AG10803 (cell line): ENCODE results near the gene MLLT10.
A peak's percentile ranks its signal among the peaks of the same experiment; 100 is the strongest.

ENCODE experiments used
- DNase-seq: peaks from one replicate; pipeline ENCODE4 v3.0.0; 2010; ENCODE audit warnings: low read depth
- H3K4me3 ChIP-seq: 2 replicates; pipeline ENCODE4 v1.5.1; 2011; ENCODE audit warnings: mild to moderate bottlenecking, low read length, control low read depth
- CTCF ChIP-seq: conservative IDR thresholded peaks from 2 replicates; pipeline ENCODE4 v1.5.1; 2011; ENCODE audit warnings: mild to moderate bottlenecking, low read length, control low read depth, inconsistent platforms

Gene MLLT10

GRCh38 chr10:21526860-21527597 lies 7.0 kb upstream of the MLLT10 start:
- peak overlapping the region; percentile 63 for H3K4me3 ChIP-seq
- no peak for TF ChIP-seq CTCF
- DNase-seq: peak; percentile 67

DNA sequence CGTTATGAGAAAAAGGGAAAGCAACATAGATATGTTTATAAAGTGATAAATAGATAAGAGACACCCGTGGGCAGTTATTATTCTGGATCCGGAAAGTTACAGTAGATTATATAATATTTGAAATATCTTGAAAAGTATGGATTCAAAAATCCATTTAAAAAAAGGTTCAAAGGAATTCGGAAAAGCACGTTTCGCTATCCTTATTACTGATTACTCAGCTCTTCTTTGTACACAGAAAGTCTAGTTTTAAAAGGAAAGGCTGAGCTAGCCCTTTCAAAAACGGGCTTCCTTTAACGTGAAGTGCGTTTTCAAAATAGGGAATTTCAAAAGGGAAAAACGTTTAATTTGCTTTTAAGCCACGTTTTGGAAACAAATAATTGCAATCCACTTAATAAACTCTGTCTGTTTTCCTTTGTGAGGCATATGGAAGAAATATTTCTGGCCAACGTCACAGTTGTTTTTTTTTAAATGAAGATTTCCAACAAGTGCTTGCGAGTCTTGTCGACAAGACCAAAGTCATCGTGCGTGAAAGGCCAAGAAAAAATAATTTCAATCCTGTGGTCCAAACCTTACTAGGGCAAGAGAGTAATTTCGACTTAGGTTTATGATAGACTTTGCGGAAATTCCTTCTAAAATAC lies 6.3 kb upstream of the MLLT10 start:
- TF ChIP-seq CTCF: no peak
- H3K4me3 ChIP-seq: peak overlapping the region; percentile 58
- peak; percentile 64 for DNase-seq

GRCh38 chr10:21528236-21529031 lies 5.6 kb upstream of the MLLT10 start:
- DNase-seq: no peak
- peak overlapping the region; percentile 58 for H3K4me3 ChIP-seq

DNA sequence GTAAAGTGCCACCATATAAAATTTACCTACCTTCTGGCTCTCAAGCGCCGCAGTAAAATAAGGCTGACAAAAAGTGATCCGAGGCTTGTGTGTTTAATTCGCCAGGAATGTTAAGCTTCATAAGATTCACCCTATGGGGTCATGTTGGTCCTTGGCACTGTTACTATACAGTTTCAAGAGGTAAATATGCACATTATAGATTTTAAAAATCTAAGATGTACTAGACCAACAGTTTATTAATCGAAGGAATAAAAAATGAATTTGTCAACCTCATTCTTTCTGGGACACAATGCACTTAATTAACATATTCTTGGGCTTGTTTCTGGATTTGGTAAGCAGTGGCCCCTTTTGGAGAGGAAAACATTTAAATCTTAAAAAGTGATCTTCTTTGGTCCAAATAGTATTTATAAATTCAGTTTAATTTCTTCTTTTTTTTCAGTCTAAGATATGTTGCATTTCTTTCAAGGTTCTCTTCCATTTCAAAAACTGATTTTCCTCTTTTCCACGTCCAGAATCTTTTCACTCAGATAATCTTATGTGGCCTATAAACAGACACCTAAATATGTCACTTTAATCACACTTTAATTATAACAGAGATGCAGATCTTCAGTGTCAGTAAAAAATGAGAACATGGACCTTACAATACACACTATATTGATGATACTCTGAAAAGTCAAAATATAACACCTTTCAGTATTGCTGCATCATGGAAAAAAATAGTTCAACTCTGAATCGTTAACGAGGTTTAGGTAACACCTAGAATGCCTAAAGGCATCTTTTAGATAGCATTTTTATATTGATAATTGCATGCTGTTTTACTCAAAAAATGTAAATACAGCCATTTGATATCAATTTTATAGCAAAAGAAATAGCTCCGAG lies 4.8 kb upstream of the MLLT10 start:
- peak overlapping the region; percentile 4; the same call in 1 of the 2 replicates for H3K4me3 ChIP-seq
- DNase-seq: no peak
- TF ChIP-seq CTCF: no peak

More at GRCh38 chr10:21528236-21529031, 5.6 kb upstream of the MLLT10 start:
- no peak for TF ChIP-seq CTCF

GRCh38 chr10:21530168-21530567 lies 3.9 kb upstream of the MLLT10 start:
- H3K4me3 ChIP-seq: no peak overlapping the region
- no peak for DNase-seq
- TF ChIP-seq CTCF: no peak

DNA sequence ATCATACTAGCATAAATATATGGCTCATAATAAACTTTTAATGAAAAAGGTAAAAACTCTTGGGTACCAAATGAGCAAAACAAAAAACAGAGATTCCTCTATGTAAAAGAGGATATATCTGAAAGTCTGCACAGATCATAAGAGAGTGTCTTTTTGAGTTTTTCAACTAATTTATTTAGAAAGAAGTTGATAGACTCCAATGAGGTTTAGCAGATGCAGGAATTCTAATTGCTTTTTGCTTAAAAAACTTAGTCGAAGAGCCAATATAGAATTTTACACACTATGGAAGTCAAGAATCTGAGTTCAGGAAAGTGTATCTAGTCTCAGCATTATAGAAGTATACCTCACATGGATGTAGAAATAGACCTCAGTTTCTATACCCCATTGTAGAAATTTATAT lies 3.4 kb upstream of the MLLT10 start:
- no peak for DNase-seq
- no peak overlapping the region for H3K4me3 ChIP-seq
- no peak for TF ChIP-seq CTCF
